Stimulated activated CD8-positive, alpha-beta memory T cell treated with anti-CD3 and anti-CD28 coated beads, Interleukin-15, amount 100 ng/mL, for 24 hours (primary cell): Measurements from ENCODE around the gene METTL24.

ENCODE experiments used
- DNase-seq: peaks from one replicate; pipeline ENCODE4 v3.0.0-alpha.2; 2020; ENCODE audit warnings: low read depth

The METTL24 gene

GRCh38 chr6:110357664-110358552, at the start of gene METTL24:
Gene METTL24, minus strand, starts transcription at chr6:110358349. Its CDS starts 77 bp downstream, at chr6:110358272.
- no peak for DNase-seq

- DNase-seq = no peak
These were observed 46.5 kb upstream of the METTL24 start for GRCh38 chr6:110404607-110405006.

GRCh38 chr6:110401585-110402176, 43.5 kb upstream of the METTL24 start:
- DNase-seq = no peak

- DNase-seq = no peak
These were observed 42.1 kb upstream of the METTL24 start for GRCh38 chr6:110400208-110400607.

GRCh38 chr6:110399219-110400071, 41.3 kb upstream of the METTL24 start:
- DNase-seq = no peak

GRCh38 chr6:110398778-110399177, 40.6 kb upstream of the METTL24 start:
- no peak for DNase-seq

- DNase-seq = no peak
These were observed 37.1 kb upstream of the METTL24 start for GRCh38 chr6:110395221-110395620.

GRCh38 chr6:110394409-110394808, 36.3 kb upstream of the METTL24 start:
- DNase-seq = no peak

GRCh38 chr6:110392727-110393126, 34.6 kb upstream of the METTL24 start:
- no peak for DNase-seq

GRCh38 chr6:110390404-110390803, 32.3 kb upstream of the METTL24 start:
- DNase-seq = no peak

GRCh38 chr6:110389689-110390382, 31.7 kb upstream of the METTL24 start:
- no peak for DNase-seq

- no peak for DNase-seq
These were observed 29.8 kb upstream of the METTL24 start for GRCh38 chr6:110387986-110388385.

GRCh38 chr6:110385458-110385863, 27.3 kb upstream of the METTL24 start:
- no peak for DNase-seq

- DNase-seq = no peak
These were observed 20.4 kb upstream of the METTL24 start for GRCh38 chr6:110378552-110378951.

GRCh38 chr6:110369066-110369465, 10.9 kb upstream of the METTL24 start:
- no peak for DNase-seq

GRCh38 chr6:110368284-110368683, 10.1 kb upstream of the METTL24 start:
- no peak for DNase-seq

GRCh38 chr6:110367825-110368224, 9.7 kb upstream of the METTL24 start:
- DNase-seq = no peak

- no peak for DNase-seq
These were observed 8.8 kb upstream of the METTL24 start for GRCh38 chr6:110366975-110367374.

GRCh38 chr6:110366256-110366655, 8.1 kb upstream of the METTL24 start:
- DNase-seq = no peak

GRCh38 chr6:110364364-110365105, 6.4 kb upstream of the METTL24 start:
- DNase-seq = no peak

- DNase-seq = no peak
These were observed 5.6 kb upstream of the METTL24 start for GRCh38 chr6:110363748-110364147.
